ENCODE measurements around the gene SCPEP1.

Gene SCPEP1

DNA sequence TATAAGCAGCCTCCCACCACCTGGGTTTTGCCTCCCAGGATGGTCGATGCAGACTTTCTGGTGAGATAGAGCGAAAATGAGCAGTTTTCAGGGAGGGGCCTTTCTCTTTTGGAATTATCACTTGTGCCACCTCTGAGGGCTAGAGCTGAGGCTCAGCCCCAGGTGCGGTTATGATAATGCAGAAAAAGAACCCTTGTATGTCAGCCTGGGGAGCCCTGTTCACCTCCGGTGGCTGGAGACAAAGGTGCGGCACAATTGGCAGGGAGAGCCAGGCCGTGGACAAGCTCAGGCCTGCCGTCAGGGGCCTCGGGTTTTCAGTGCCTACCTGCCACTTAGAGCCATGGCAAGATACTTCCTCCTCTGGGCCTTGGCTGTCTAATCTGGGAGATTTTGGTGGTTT is 4.4 kb downstream of the SCPEP1 start:
- ChIA-PET CTCF (interaction anchor here (0.6 to 0.8 kb wide), 3 partner anchors 41 to 801 kb away, joined by 3 to 4 read pairs (median 3); no protein-coding TSS in a partner anchor), POLR2A (no interaction called here)
- TF ChIP-seq FOXA1 (IDR thresholded peaks at IDR 0.05), result no peak
- TF ChIP-seq ARNT (IDR thresholded peaks at IDR 0.05), result no peak
- no peak for TF ChIP-seq FOXK2 (IDR thresholded peaks at IDR 0.05)
- TF ChIP-seq, protein P1, sequence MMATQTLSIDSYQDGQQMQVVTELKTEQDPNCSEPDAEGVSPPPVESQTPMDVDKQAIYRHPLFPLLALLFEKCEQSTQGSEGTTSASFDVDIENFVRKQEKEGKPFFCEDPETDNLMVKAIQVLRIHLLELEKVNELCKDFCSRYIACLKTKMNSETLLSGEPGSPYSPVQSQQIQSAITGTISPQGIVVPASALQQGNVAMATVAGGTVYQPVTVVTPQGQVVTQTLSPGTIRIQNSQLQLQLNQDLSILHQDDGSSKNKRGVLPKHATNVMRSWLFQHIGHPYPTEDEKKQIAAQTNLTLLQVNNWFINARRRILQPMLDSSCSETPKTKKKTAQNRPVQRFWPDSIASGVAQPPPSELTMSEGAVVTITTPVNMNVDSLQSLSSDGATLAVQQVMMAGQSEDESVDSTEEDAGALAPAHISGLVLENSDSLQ (IDR thresholded peaks at IDR 0.05), result no peak
- TF ChIP-seq SP1 (IDR thresholded peaks at IDR 0.05), result no peak
- TF ChIP-seq NFRKB (IDR thresholded peaks at IDR 0.05), result no peak
- no peak for TF ChIP-seq CTBP1 (IDR thresholded peaks at IDR 0.05; ENCODE audit: borderline replicate concordance)
- no peak for TF ChIP-seq BHLHE40 (IDR thresholded peaks at IDR 0.05; ENCODE audit: borderline replicate concordance)
- TF ChIP-seq ELF4 (IDR thresholded peaks at IDR 0.05), result no peak
- no peak for TF ChIP-seq L3MBTL2 (conservative IDR thresholded peaks at IDR 0.05)
- no peak for TF ChIP-seq SUZ12 (IDR thresholded peaks at IDR 0.05)
- no peak for TF ChIP-seq LEF1 (IDR thresholded peaks at IDR 0.05; ENCODE audit: borderline replicate concordance)
- no peak for TF ChIP-seq FOXM1 (IDR thresholded peaks at IDR 0.05; ENCODE audit: borderline replicate concordance)
- no peak for TF ChIP-seq HDGF (IDR thresholded peaks at IDR 0.05; ENCODE audit: borderline replicate concordance)
- no peak for TF ChIP-seq ZNF384 (IDR thresholded peaks at IDR 0.05)
- no peak for TF ChIP-seq TARDBP (IDR thresholded peaks at IDR 0.05)
- DNase-seq (ENCODE audit: extremely low spot score), result no peak

DNA sequence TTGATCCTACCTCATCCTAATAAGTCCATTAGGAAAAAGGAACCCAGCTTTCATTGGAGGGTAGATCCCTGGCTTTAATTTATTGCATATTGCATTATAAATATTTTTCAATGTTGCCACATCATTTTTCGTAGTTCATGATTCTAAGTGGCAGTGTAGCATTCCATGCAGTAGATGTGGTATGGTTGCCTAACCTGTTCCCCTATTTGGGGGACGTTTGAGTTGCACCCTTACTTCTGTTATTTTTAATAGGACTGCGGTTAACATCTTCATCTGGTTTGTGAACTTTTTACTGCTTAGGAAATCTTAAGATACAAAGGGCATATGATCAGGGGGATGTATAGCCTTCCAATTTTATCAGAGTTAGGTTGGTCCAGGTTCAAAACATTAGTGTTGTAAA is 5.4 kb downstream of the SCPEP1 start:
- DNase-seq (ENCODE audit: extremely low spot score), result no peak
- POLR2A ChIA-PET, result no interaction called here
- no peak for TF ChIP-seq BHLHE40 (IDR thresholded peaks at IDR 0.05; ENCODE audit: borderline replicate concordance)
- TF ChIP-seq, protein P1 (IDR thresholded peaks at IDR 0.05), result no peak
- TF ChIP-seq NFRKB (IDR thresholded peaks at IDR 0.05), result no peak
- TF ChIP-seq SUZ12 (IDR thresholded peaks at IDR 0.05), result no peak
- no peak for TF ChIP-seq L3MBTL2 (conservative IDR thresholded peaks at IDR 0.05)
- no peak for TF ChIP-seq CTBP1 (IDR thresholded peaks at IDR 0.05; ENCODE audit: borderline replicate concordance)
- TF ChIP-seq HDGF (IDR thresholded peaks at IDR 0.05; ENCODE audit: borderline replicate concordance), result no peak
- TF ChIP-seq FOXK2 (IDR thresholded peaks at IDR 0.05), result no peak
- TF ChIP-seq ARNT (IDR thresholded peaks at IDR 0.05), result no peak
- TF ChIP-seq SP1 (IDR thresholded peaks at IDR 0.05), result no peak
- no peak for TF ChIP-seq LEF1 (IDR thresholded peaks at IDR 0.05; ENCODE audit: borderline replicate concordance)
- no peak for TF ChIP-seq ZNF384 (IDR thresholded peaks at IDR 0.05)
- no peak for TF ChIP-seq TARDBP (IDR thresholded peaks at IDR 0.05)
- no peak for TF ChIP-seq FOXM1 (IDR thresholded peaks at IDR 0.05; ENCODE audit: borderline replicate concordance)
- no peak for TF ChIP-seq FOXA1 (IDR thresholded peaks at IDR 0.05)
- no peak for TF ChIP-seq ELF4 (IDR thresholded peaks at IDR 0.05)
- CTCF ChIA-PET, result no interaction called here

DNA sequence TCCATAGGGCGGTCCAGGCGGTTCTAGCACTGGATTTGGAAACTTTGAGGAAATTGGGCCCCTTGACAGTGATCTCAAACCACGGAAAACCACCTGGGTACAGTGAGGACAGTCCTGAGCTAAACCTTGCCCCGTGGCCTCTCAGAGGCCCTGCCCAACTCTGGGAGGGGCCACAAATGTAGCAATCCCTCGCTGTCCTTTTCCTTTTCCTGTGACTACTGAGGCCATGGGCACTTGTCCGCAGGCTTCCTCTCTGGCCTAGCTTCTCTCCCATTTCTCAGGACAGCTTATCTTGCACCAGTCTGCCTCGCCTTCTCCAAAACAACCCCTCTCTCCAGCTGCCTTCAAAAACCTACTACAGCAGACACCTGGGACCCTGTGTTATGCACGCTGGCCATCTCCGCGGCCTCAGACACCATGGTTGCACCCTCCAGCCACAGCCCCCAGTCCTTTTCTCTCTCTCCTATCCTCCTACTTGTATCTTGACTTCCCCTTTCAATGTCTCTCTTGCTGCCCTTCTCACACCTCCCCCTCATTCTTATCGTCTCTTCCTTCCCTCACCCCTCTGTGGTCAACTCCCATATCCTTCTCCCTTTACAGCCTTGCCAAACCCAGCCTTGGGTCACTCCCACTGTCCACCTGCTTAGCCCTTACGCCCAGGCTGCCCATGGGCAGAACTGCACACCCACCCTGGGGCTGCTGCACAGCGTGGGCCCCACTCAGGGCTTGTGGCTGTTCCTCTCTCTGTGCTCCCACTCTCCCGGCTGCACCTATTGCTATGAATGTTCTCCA is 7.6 kb downstream of the SCPEP1 start:
- DNase-seq (ENCODE audit: extremely low spot score), result no peak
- POLR2A ChIA-PET, result no interaction called here
- CTCF ChIA-PET, result interaction anchor here (1.1 kb wide), 1 partner anchor 18 kb away, joined by 3 read pairs; no protein-coding TSS in a partner anchor
- TF ChIP-seq ELF4 (IDR thresholded peaks at IDR 0.05) (no peak), ZNF384 (IDR thresholded peaks at IDR 0.05) (no peak), BHLHE40 (IDR thresholded peaks at IDR 0.05; ENCODE audit: borderline replicate concordance) (no peak), CTBP1 (IDR thresholded peaks at IDR 0.05; ENCODE audit: borderline replicate concordance) (no peak), ARNT (IDR thresholded peaks at IDR 0.05) (no peak), FOXM1 (IDR thresholded peaks at IDR 0.05; ENCODE audit: borderline replicate concordance) (no peak), HDGF (IDR thresholded peaks at IDR 0.05; ENCODE audit: borderline replicate concordance) (no peak), NFRKB (IDR thresholded peaks at IDR 0.05) (no peak), SUZ12 (IDR thresholded peaks at IDR 0.05) (no peak), FOXK2 (IDR thresholded peaks at IDR 0.05) (no peak), SP1 (IDR thresholded peaks at IDR 0.05) (no peak), TARDBP (IDR thresholded peaks at IDR 0.05) (no peak), LEF1 (IDR thresholded peaks at IDR 0.05; ENCODE audit: borderline replicate concordance) (no peak), L3MBTL2 (conservative IDR thresholded peaks at IDR 0.05) (no peak), FOXA1 (IDR thresholded peaks at IDR 0.05) (no peak)
- TF ChIP-seq, protein P1 (IDR thresholded peaks at IDR 0.05), result no peak

DNA sequence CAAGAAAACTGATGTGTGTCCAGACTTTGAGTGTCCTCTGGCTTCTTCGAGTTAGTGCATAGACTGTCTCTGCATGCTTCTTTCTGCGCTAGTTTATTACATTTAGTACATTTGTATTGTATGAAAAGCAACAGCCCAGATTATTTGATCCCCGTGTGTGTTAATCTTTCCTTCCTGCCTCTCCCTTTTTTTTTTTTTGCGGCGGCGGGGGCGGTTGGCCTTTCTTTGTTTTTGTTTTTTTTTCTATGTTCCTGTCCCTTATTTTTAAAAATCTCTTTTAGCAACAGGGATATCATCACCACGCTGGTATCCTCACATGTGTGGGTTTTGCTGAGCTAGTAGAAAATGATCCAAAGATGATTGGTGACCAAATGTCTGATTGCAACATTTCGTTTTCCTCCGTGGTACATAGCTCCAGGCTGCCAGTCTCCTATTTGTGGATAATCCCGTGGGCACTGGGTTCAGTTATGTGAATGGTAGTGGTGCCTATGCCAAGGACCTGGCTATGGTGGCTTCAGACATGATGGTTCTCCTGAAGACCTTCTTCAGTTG is 9.4 kb downstream of the SCPEP1 start:
- POLR2A ChIA-PET, result no interaction called here
- CTCF ChIA-PET, result no interaction called here
- DNase-seq (ENCODE audit: extremely low spot score), result no peak
- TF ChIP-seq FOXA1 (IDR thresholded peaks at IDR 0.05) (no peak), LEF1 (IDR thresholded peaks at IDR 0.05; ENCODE audit: borderline replicate concordance) (no peak), SUZ12 (IDR thresholded peaks at IDR 0.05) (no peak), ZNF384 (IDR thresholded peaks at IDR 0.05) (no peak)

DNA sequence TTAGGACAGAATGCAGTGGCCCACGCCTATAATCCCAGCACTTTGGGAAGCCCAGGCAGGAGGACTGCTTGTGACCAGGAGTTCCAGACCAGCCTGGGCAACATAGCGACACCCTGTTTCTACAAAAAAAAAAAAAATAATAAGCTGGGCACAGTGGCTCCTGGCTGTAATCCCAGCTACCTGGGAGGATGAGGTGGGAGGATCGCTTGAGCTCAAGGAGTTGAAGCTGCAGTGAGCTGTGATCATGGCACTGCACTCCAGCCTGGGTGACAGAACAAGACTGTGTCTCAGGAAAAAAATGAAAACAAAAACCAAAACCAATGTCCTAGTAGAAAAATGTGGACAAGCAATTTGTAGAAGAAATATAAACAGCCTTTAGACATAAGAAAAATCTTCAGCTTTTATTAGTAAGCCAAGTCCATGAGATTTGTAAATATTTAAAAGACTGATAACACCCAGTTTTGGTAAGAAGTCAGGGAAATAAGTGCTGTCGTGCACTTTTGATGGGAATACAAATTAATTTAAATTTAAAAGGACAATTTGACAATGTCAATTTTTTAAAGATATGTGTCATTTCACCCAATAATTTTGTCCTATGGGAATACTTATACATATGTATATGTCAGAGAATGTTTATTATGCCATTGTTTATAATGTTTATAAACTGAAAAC is 11.1 kb downstream of the SCPEP1 start:
- ChIA-PET CTCF (no interaction called here), POLR2A (no interaction called here)
- TF ChIP-seq CTBP1 (IDR thresholded peaks at IDR 0.05; ENCODE audit: borderline replicate concordance) (no peak), FOXA1 (IDR thresholded peaks at IDR 0.05) (no peak), L3MBTL2 (conservative IDR thresholded peaks at IDR 0.05) (no peak), FOXK2 (IDR thresholded peaks at IDR 0.05) (no peak), FOXM1 (IDR thresholded peaks at IDR 0.05; ENCODE audit: borderline replicate concordance) (no peak), TARDBP (IDR thresholded peaks at IDR 0.05) (no peak), ZNF384 (IDR thresholded peaks at IDR 0.05) (no peak), ARNT (IDR thresholded peaks at IDR 0.05) (no peak), ELF4 (IDR thresholded peaks at IDR 0.05) (no peak), NFRKB (IDR thresholded peaks at IDR 0.05) (no peak), SUZ12 (IDR thresholded peaks at IDR 0.05) (no peak), SP1 (IDR thresholded peaks at IDR 0.05) (no peak), LEF1 (IDR thresholded peaks at IDR 0.05; ENCODE audit: borderline replicate concordance) (no peak), HDGF (IDR thresholded peaks at IDR 0.05; ENCODE audit: borderline replicate concordance) (no peak), BHLHE40 (IDR thresholded peaks at IDR 0.05; ENCODE audit: borderline replicate concordance) (no peak)
- TF ChIP-seq, protein P1 (IDR thresholded peaks at IDR 0.05), result no peak
- no peak for DNase-seq (ENCODE audit: extremely low spot score)

Data from HEK293T (cell line).